DMS114 treated with DMSO at 0.1 percent for 48 hours (cell line): Measurements from ENCODE around the gene NXF3.
"Not testable (repeated sequence)": the region's sequence is repeated elsewhere in the genome, so short reads cannot be mapped to it uniquely, and the experiment has no call there.

Experiments used
- DNase-seq: peaks from one replicate; lab custom pipeline; 2025; ENCODE audit not compliant: unreplicated experiment; lab: John Stamatoyannopoulos, UW

The NXF3 gene

GRCh38 chrX:103052625-103053024 is 40.3 kb downstream of the NXF3 start:
- no peak for DNase-seq

GRCh38 chrX:103051260-103051789 is 41.6 kb downstream of the NXF3 start:
- no peak for DNase-seq

- DNase-seq, result not testable (repeated sequence)
Measured at GRCh38 chrX:103033371-103033770, 59.6 kb downstream of the NXF3 start.
